Erythroblast (primary cell): ENCODE measurements around the gene TSACC.
"Not testable (repeated sequence)": the region's sequence is repeated elsewhere in the genome, so short reads cannot be mapped to it uniquely, and the experiment has no call there.

Experiments used
- DNase-seq, 2 experiments: peaks; one replicate each; lab custom pipeline; 2025; lab: John Stamatoyannopoulos, UW
- GATA1 ChIP-seq: IDR thresholded peaks from 2 replicates; pipeline ENCODE4 v1.6.1; 2011; ENCODE audit warnings: low read depth, mild to moderate bottlenecking, control low read depth, low read length, moderate library complexity
- POLR2A ChIP-seq: IDR thresholded peaks from 2 replicates; pipeline ENCODE4 v1.6.1; 2011; ENCODE audit warnings: mild to moderate bottlenecking, low read length

Gene TSACC

DNA sequence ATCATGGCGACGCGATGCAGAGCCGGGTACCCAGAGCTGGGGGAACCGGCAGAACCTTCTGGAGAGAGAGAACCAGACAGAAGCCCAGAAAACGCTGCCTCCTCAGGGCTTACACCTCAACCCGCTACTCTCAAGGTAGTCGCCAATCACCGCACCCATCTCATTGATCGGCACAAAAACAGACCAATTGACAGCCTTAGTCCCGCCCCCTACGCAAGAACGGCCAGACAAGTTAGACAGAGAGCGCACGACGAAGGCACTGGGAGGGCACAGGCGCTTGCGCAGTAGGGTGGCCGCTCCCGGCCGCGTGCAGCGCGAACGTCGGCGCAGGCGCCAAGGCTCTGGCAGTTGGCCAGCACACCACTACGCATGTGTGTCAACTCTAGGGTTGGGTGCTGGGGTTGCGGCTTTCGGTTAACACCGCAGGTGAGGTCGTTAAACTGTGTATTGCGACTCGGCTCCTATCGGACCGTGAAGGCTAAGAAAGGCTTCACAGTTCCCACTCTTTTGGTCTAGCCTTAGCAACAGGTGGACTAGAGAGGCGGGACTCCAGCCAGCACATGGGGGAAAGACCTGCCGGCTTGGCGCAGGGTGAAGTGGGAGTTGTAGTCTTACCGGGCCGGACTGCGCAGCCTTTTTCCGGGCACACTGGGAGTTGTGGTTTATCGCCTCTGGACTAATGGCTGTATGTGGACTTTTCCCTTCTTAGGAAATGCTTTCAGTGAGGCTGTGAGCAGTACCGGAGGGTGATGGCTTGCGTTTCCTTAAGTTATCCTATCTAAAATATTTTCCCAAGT is at the start of gene TSACC, which contains the start of gene CCT3:
TSS of gene TSACC (plus strand) at position 347 of the 797 bp plus-strand sequence. CDS start 1,232 bp downstream, outside the sequence.
TSS of gene CCT3 (minus strand) at position 113 of the 797 bp plus-strand sequence. CDS start at position 5, 108 bp downstream.
- DNase-seq: peak; percentile 100
- TF ChIP-seq GATA1 (no peak), POLR2A (peak; percentile 94)

DNA sequence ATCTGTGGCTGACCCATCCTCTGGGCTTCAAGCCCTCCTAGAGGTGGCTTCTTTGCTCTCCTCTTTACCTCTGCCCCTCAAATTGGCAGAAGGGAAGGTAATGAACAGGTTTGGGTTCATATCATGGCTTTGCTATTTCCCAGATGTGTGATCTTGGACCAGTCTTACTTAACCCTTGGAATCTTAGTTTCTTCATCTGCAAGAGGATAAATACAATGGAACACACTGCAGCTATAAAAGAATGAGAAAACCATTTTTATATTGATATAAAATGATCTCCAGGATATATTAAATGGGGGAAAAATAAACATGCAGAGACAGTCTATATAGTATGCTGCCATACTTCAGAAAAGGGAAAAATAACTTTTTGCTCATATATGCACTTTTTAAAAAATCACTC is 48.5 kb upstream of the TSACC start:
- DNase-seq: no peak
- no peak for TF ChIP-seq POLR2A
- TF ChIP-seq GATA1: no peak

DNA sequence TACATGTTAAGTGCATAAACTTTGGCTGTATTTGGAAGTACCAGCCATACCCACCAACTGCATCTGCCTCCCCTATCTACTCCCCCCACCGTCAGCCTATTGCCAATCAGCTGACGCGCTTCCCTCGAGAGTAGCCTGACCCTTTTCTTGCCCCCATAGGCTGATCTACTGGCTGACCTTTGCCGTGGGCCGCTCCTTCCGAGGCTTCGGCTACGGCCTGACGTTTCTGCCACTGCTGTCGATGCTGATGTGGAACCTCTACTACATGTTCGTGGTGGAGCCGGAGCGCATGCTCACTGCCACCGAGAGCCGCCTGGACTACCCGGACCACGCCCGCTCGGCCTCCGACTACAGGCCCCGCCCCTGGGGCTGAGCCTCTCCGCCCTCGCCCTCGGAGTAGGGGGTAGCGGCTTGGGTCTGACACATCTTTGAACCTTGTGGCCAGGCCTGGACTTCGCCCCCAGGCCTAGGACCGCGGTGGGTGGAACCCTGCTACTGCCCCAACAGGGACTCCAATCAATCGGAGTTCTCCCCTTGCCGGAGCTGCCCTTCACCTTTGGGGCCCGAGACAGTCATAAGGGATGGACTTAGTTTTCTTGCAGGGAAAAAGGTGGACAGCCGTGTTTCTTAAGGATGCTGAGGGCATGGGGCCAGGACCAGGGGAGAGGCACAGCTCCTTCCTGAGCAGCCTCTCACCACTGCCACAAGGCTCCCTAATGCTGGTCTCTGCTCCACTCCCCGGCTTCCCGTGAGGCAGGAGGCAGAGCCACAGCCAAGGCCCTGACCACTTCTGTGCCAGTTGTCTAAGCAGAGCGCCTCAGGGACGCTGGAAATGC is 46.9 kb upstream of the TSACC start:
- peak; percentile 58 for TF ChIP-seq POLR2A
- TF ChIP-seq GATA1: no peak
- peak; percentile 84 to 86 for DNase-seq

DNA sequence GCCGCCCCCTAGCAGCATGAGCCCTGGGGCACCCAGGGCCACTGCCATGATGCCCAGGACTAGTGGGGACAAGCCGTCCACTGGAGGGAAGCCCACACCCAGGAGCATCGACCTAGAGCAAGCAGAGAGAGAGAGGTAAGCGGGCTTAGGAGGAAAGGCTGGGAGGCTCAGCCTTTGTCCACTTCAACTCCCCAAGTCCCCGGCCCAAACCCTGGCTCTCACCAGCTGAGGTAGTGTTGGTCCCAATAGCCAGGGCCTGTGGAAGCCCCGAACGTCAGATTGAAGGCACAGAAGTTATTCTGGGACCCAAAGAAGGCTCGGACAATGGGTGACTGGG is 45.3 kb upstream of the TSACC start:
- no peak for TF ChIP-seq POLR2A
- no peak for TF ChIP-seq GATA1
- no peak for DNase-seq

- TF ChIP-seq POLR2A (no peak), GATA1 (no peak)
- DNase-seq: no peak
Measured at GRCh38 chr1:156293895-156294294, 44.4 kb upstream of the TSACC start.

GRCh38 chr1:156295391-156295947 is 42.9 kb upstream of the TSACC start, which contains the start of gene GLMP:
TSS of gene GLMP (minus strand) at chr1:156295679. CDS start at chr1:156295645, 34 bp downstream.
- TF ChIP-seq GATA1: no peak
- TF ChIP-seq POLR2A: peak; percentile 60
- DNase-seq: peak; percentile 78 to 80

GRCh38 chr1:156298852-156299357 is 39.4 kb upstream of the TSACC start, which contains the start of gene VHLL:
TSS of gene VHLL (minus strand) at chr1:156299307. CDS start at chr1:156299189, 118 bp downstream.
- no peak for TF ChIP-seq GATA1
- TF ChIP-seq POLR2A: no peak
- no peak for DNase-seq

GRCh38 chr1:156303241-156303640 is 35.1 kb upstream of the TSACC start:
- no peak for TF ChIP-seq GATA1
- TF ChIP-seq POLR2A: no peak
- DNase-seq: no peak

GRCh38 chr1:156305215-156305614 is 33.1 kb upstream of the TSACC start:
- TF ChIP-seq POLR2A (no peak), GATA1 (no peak)
- DNase-seq: no peak

DNA sequence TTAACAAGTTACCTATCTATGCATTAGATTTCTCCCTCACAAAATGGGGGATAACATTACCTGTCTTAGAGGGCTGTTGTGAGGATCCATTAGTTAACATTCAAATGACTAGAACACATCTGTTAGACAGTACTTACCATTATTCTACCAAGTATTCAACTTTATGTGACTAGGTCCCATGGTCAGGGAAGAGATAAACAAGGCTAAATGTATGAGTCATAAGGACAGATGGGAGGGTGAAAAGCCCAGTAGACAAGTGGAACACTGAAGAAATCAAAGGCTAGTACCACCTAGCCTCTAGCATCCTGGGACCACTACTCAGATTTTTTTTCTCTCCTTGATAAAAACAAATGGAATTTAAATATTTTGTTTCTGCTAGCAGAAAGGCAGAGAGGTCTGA is 30.2 kb upstream of the TSACC start:
- TF ChIP-seq POLR2A (no peak), GATA1 (no peak)
- peak in 1 of 2 experiments; percentile 33 for DNase-seq

- no peak for DNase-seq
- TF ChIP-seq GATA1 (no peak), POLR2A (no peak)
Measured at GRCh38 chr1:156310962-156311361, 27.4 kb upstream of the TSACC start.

- TF ChIP-seq GATA1: no peak
- TF ChIP-seq POLR2A: no peak
Measured at GRCh38 chr1:156316909-156317308, 21.4 kb upstream of the TSACC start.

GRCh38 chr1:156319664-156320063 is 18.7 kb upstream of the TSACC start:
- DNase-seq: peak; percentile 31 to 68

More at GRCh38 chr1:156316909-156317308, 21.4 kb upstream of the TSACC start:
- no peak for DNase-seq

GRCh38 chr1:156320560-156320959 is 17.8 kb upstream of the TSACC start:
- DNase-seq: no peak
- TF ChIP-seq GATA1 (no peak), POLR2A (no peak)

More at GRCh38 chr1:156319664-156320063, 18.7 kb upstream of the TSACC start:
- TF ChIP-seq POLR2A (no peak), GATA1 (no peak)

DNA sequence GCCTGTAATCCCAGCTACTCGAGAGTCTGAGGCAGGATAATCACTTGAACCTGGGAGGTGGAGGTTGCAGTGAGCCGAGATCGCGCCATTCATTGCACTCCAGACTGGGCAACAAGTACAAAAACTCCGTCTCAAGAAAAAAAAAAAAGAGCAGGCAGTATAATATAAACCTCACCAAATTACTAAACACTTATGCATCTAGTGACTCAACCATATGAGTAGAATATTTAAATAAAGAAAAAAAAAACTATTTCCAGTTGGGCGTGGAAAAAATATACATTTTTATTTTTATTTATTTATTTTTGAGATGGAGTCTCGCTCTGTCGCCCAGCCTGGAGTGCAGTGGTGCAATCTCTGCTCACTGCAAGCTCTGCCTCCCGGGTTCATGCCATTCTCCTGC is 15.1 kb upstream of the TSACC start:
- not testable (repeated sequence) for DNase-seq
